ENCODE data around the gene NUCKS1.

The NUCKS1 gene

DNA sequence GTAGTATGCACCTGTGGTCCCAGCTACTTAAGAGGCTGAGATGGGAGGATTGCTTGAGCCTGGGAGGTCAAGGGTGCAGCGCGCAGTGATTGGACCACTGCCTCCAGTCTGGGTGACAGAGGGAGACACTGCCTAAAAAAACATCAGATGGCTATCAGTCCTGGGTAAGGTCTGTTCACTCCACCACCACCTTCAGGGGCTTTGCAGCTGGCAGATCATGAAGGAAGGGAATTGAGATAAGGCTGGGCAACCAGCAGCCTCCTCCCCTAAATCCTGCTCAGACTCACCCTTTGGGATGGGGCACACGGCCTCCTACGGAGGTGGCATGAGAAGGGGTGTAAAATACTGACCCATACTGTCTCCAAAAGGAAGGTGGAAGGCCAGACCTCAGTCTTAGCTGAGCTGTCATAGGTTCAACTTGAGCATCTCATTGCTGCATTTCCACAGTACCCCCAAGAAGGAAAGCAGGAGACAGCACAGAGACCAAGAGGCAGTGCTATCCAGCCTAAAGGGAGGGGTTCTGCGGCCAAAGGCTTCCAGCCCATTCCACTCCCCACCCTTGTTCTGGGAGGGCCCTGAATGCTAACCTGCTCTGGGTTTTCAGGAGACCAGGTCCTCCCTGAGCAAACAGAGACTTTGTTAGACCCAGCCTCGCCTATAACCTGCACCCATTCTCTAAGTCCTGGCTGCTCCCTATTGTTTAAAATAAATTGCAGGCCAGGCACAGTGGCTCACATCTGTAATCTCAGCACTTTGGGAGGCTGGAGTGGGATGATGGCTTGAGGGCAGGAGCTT lies 83.4 kb downstream of the NUCKS1 start:
- DNase-seq, result no peak

DNA sequence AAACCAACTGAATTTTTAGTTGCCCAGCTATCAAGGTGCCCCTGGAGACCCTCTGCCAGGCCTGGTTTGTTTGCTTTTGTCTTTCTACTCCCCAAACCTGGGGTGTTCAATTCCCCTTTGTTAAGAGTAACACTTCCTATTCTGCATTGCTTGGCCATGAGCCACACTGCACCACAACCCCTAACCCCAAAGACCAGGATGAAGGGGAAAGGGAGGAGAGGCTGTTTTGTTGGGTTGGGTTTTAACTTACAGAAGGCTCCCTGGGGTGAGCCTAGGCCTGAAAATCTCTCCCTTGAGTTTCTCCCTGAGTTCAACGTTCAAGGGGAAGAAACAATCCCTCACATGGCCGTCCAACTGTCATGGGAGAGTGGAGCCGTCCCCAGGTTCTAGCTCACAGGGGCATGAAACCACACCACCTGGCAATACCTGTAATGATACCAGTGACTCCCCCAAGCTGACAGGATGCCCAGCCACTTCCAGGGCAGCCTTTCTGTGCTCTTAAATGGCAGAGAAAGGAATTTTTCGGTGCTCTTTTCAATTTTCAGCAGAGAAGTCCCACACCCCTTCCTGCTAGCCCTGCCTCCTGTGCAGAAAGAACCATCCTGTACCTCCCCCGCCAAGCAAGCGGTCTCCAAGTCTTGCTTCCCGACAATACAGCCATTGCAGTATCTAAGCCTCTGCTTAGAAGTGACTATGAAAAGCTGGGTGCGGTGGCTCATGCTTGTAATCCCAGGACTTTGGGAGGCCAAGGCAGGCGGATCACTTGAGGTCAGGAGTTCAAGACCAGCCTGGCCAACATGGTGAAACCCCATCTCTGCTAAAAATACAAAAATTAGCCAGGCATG lies 84.6 kb downstream of the NUCKS1 start:
- DNase-seq, result no peak

DNA sequence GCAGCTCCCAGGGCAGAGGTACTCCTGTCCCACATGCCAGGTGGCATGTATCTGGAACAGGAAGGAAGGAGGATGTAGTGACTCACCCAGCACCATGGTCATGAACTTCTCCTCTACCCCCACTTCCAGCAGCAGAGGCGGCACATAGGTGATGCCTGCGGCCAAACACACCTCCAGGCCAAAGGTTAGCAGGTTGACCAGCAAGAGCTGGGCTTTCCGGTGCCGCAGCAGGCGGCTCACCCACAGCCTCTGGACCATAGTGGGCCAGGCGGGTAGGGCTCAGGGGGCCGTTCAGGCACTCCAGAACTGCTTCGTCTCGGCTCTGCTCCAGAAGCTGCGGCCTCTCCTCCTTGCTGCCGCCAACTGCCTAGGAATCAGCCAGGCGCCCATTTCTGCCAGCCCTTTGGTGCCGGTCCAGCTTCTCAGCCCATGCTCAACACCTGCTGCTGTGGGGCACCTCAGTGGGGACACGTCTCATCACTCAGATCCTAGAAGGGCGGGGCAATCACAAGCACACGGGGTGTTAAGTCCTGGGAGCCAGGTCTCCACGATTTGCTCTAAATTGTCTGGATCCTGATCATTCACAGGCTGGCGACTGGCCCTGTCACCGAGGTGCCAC lies 85.5 kb downstream of the NUCKS1 start:
- no peak for DNase-seq

DNA sequence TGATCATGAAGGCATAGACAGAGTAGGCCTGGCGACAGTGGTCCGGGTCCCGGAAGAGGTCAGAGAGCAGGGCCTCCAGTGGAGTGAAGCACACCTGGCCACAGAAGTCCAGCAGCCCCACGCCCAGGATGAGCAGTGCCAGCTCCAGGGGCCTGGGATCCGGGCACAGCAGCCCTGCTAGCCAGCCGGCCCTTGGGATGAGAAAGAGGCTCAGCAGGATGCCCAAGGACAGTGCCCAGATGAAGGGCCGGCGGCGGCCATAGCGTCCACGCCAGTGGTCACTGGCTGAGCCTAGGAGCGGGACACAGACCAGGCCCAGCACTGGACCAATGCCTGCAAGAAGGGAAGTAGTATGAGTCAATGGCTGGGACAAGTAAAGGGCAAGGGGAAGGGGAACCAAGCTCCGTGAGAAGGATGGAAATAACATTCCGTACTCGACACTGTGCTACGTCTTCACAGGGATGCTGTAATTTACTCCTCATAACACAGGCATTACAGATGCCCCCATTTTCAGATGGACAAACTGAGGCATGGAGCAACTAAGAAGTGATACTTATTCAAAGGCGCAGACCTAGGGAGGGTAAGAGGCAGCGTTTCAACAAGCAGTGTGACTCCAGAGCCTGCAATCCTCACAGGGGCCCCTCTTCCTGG lies 86.6 kb downstream of the NUCKS1 start:
- DNase-seq, result no peak
